Activated CD8-positive, alpha-beta memory T cell treated with anti-CD3 and anti-CD28 coated beads, Interleukin-2, amount 10 ng/mL, durations not matched to agents 7 days and 5 days (primary cell): ENCODE data around the gene IRF4. TPM values are rescaled to one million over a fixed set of nuclear protein-coding genes. Genes with fewer than 3 reads are reported as not detected.

Experiments
- ATAC-seq: fragments of 150-1000 bp; cut with Tn5 transposase; one replicate; pipeline ENCODE4 v1.10.0; 2021; ENCODE audit warnings: moderate library complexity
- CTCF ChIA-PET: fragments of 350-600 bp; sonication (Branson Sonifier 250); formaldehyde crosslinking; loops from one replicate; lab custom pipeline; 2021; ENCODE audit warnings: antibody characterized with exemption; lab: Charles Lee
- DNase-seq: peaks from one replicate; pipeline ENCODE4 v3.0.0-alpha.2; 2020
- H3K27ac Mint-ChIP-seq: one replicate; pipeline ENCODE4 v1.8.0; 2021; ENCODE audit warnings: mild to moderate bottlenecking, mixed read lengths
- H3K27me3 Mint-ChIP-seq: one replicate; pipeline ENCODE4 v1.8.0; 2021; ENCODE audit warnings: mixed read lengths
- H3K36me3 Mint-ChIP-seq: one replicate; pipeline ENCODE4 v1.8.0; 2021; ENCODE audit warnings: mild to moderate bottlenecking, mixed read lengths
- H3K4me1 Mint-ChIP-seq: one replicate; pipeline ENCODE4 v1.8.0; 2021; ENCODE audit warnings: mixed read lengths
- H3K4me3 Mint-ChIP-seq: one replicate; pipeline ENCODE4 v1.8.0; 2021; ENCODE audit warnings: mild to moderate bottlenecking, moderate library complexity, mixed read lengths
- H3K9me3 Mint-ChIP-seq: one replicate; pipeline ENCODE4 v1.8.0; 2022; ENCODE audit warnings: low read depth, mixed read lengths
- total RNA-seq, 2 experiments: library from RNA; stranded (reverse); gene quantifications; one replicate each; pipeline ENCODE4 v1.2.3, GENCODE V29; 2021

The IRF4 gene
- total RNA-seq, 2 experiments from 2014 or later = 184 to 254 TPM

DNA sequence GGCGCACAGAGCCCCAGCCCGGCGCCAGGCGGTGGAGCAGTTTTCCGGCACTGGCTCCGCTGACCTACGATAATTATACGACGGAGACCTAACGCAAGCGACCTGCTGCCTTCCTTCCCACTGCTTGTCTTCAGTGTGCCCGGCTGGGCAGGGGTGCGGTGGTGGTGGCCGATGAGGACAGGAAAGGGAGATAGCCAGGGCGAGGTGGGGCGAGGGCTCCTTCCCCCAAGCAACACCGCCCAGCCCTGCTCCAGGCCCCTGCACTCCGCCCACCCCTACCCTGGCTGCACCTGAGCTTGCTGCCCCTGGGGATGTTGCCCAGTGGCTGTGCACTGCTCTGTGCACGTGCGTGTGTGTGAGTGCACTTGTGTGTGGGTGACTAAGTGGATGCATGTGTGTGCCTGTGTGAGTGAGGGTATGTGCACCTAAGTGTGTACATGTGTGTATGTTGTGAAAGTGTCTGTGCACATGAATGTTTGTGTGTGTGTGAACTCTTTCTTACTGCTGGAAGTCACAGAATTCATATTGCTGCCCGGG is 42.6 kb upstream of the IRF4 start:
- no peak for DNase-seq
- no peaks in the 10 kb centered on the region for H3K9me3 Mint-ChIP-seq
- no peak overlapping the region for H3K27ac Mint-ChIP-seq
- H3K27me3 Mint-ChIP-seq = no peaks in the 10 kb centered on the region
- no peak overlapping the region for H3K4me3 Mint-ChIP-seq
- H3K36me3 Mint-ChIP-seq = peaks cover 11% of the 10 kb centered on the region
- CTCF ChIA-PET = interaction anchor here (1.2 to 1.5 kb wide), 2 partner anchors 24 to 160 kb away, joined by 3 to 4 read pairs; no protein-coding TSS in a partner anchor
- no peak for ATAC-seq
- peaks cover 10% of the 10 kb centered on the region for H3K4me1 Mint-ChIP-seq

- ATAC-seq = no peak
- H3K9me3 Mint-ChIP-seq = no peaks in the 10 kb centered on the region
- H3K4me1 Mint-ChIP-seq = peaks cover 7% of the 10 kb centered on the region
- no peak for DNase-seq
- H3K4me3 Mint-ChIP-seq = no peak overlapping the region
- CTCF ChIA-PET = interaction anchor here (1.2 to 1.6 kb wide), 4 partner anchors 12 to 161 kb away, joined by 3 to 4 read pairs (median 4); no protein-coding TSS in a partner anchor
- H3K27me3 Mint-ChIP-seq = no peaks in the 10 kb centered on the region
- H3K27ac Mint-ChIP-seq = no peak overlapping the region
- H3K36me3 Mint-ChIP-seq = peaks cover 10% of the 10 kb centered on the region
Observed at GRCh38 chr6:349491-349921, 42.0 kb upstream of the IRF4 start.

DNA sequence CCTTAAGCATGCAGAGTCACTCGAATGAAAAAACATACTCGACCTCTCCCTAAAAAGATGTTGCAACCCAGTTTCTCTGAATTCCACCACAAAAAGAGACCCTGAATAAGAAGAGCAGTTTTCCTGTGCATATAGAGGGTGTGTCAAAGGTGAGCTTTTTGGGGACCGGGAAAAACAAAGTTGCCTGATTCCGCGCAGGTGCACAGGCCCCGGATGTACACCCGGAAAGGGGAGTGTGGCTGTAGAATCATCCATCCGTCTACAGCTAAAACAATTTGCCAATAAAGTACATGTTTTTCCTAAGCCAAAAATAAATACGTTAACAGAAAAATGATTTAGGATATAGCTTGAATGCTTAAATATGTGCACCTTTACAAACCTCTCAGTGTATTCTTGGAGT is 41.2 kb upstream of the IRF4 start:
- Mint-ChIP-seq H3K27ac (no peak overlapping the region), H3K9me3 (no peaks in the 10 kb centered on the region), H3K4me3 (no peak overlapping the region), H3K4me1 (peaks cover 2% of the 10 kb centered on the region), H3K27me3 (no peaks in the 10 kb centered on the region), H3K36me3 (peaks cover 10% of the 10 kb centered on the region)
- DNase-seq = no peak
- CTCF ChIA-PET = interaction anchor here (1.3 to 1.6 kb wide), 5 partner anchors 8 to 22 kb away, joined by 3 to 4 read pairs (median 4); no protein-coding TSS in a partner anchor
- no peak for ATAC-seq

DNA sequence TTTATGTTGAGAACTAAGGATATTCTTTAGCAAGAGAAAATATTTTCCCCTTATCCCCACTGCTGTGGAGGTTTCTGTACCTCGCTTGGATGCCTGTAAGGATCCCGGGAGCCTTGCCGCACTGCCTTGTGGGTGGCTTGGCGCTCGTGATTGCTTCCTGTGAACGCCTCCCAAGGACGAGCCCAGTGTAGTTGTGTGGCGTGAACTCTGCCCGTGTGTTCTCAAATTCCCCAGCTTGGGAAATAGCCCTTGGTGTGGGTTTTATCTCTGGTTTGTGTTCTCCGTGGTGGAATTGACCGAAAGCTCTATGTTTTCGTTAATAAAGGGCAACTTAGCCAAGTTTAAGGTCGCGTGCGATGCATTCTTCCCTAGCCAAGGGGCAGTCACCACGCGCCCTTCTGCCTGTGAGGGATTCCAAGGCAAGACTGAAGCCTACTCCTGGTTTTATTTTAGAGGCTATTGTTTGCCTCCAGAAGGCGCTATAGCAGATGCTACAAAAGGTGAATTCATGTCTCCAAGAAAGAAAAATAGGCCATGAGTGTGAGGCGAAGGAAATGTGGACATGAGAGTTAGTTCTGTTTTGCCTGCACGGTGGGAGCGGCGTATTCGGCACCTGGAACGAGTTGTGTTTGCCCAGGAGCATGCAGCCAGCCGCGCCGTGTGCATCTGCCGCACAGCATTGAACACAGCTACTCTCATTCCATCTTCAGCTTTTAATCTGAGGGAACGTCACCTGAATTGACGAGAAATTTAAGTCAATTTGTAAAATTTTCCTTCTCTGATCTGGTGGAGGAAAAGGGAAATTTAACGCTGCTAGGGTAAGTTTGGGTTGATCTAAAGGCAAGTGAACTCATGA is 40.3 kb upstream of the IRF4 start:
- peaks cover 6% of the 10 kb centered on the region for H3K36me3 Mint-ChIP-seq

DNA sequence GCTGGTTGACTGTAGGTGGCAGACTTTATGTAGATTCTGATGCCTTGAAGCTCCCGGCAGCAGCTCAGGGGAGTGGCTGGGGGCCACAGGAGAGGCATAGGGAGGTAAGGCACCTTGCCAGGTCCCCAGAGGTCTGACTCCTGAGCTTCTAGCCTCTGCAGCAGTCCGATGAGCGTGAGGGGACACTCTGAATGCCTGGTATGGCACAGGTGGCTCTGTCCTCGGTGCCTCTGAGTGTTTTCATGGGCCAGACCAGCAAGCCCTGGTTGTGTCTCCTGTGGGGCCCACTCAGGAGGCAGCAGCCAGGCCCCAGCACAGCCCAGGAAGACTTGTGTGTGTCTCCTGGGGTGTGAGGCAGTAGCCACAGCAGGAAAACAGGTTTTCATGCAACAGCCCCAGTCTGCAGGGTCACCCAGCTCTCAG is 39.7 kb upstream of the IRF4 start:
- Mint-ChIP-seq H3K27me3 (no peaks in the 10 kb centered on the region), H3K4me1 (peaks cover 2% of the 10 kb centered on the region), H3K27ac (no peak overlapping the region), H3K9me3 (no peaks in the 10 kb centered on the region), H3K36me3 (peaks cover 5% of the 10 kb centered on the region), H3K4me3 (no peak overlapping the region)
- CTCF ChIA-PET = interaction anchor here (0.9 to 1.6 kb wide), 2 partner anchors 10 to 42 kb away, joined by 3 to 4 read pairs; no protein-coding TSS in a partner anchor
- no peak for DNase-seq
- ATAC-seq = no peak

More for the DNA sequence above, 40.3 kb upstream of the IRF4 start:
- Mint-ChIP-seq H3K27ac (no peak overlapping the region), H3K27me3 (no peaks in the 10 kb centered on the region), H3K4me1 (peaks cover 2% of the 10 kb centered on the region), H3K9me3 (no peaks in the 10 kb centered on the region), H3K4me3 (no peak overlapping the region)
- CTCF ChIA-PET = interaction anchor here (0.9 to 1.6 kb wide), 5 partner anchors 9 to 42 kb away, joined by 3 to 4 read pairs (median 3); no protein-coding TSS in a partner anchor
- DNase-seq (no peak), ATAC-seq (no peak)

DNA sequence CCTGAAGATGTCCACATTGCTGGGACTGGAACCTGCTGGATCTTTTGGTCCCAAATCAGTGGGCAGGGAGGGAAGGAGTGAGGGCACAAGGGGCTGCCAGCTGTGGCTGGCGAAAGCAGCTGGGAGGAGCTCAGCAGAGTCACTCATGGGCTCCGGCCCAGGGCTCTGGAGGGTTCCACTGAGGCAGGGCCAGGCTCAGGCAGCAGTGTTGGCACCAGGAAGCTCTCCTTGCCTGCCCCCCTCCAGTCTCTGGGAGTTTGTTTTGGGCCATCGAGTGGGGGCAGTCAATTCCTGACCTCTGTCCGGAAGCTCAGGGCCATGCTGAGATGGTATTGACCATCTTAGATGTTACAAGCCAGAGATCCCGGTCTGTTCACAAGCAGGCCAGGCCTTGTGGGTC is 39.1 kb upstream of the IRF4 start:
- Mint-ChIP-seq H3K9me3 (no peaks in the 10 kb centered on the region), H3K4me3 (no peak overlapping the region), H3K27me3 (no peaks in the 10 kb centered on the region), H3K27ac (no peak overlapping the region), H3K4me1 (peaks cover 2% of the 10 kb centered on the region), H3K36me3 (peaks cover 5% of the 10 kb centered on the region)
- DNase-seq (no peak), ATAC-seq (no peak)
- CTCF ChIA-PET = no interaction called here

DNA sequence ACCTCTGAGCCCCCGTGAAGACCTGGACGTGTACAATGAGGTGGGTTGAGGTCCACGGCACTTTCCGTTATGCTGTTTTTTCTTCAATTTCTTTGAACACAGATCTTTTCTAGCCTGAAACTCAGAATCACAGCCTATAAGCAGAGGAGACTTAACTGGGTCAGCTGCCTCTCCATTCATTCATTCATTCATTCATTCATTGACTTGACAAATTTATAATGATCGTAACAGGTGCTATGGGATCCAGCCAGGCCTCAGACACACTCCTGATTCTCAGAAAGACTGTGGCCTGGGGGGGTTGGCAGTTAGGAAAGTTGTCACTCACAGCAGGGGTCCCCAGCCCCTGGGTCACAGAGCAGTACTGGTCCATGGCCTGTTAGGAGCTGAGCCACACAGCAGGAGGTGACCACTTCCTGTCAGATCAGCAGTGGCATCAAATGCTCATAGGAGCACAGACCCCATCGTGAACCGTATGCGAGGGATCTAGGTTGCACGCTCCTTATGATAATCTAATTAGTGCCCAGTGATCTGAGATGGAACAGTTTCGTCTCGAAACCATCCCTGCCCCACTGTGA is 38.6 kb upstream of the IRF4 start:
- Mint-ChIP-seq H3K9me3 (no peaks in the 10 kb centered on the region), H3K4me1 (peaks cover 2% of the 10 kb centered on the region), H3K36me3 (peaks cover 5% of the 10 kb centered on the region), H3K27me3 (no peaks in the 10 kb centered on the region), H3K4me3 (no peak overlapping the region), H3K27ac (no peak overlapping the region)
- no peak for ATAC-seq
- CTCF ChIA-PET = interaction anchor here (0.7 kb wide), 1 partner anchor 43 kb away, joined by 3 read pairs; no protein-coding TSS in a partner anchor
- no peak for DNase-seq

GRCh38 chr6:353642-354614 is 37.6 kb upstream of the IRF4 start:
- Mint-ChIP-seq H3K9me3 (no peaks in the 10 kb centered on the region), H3K27ac (no peak overlapping the region), H3K4me1 (peaks cover 2% of the 10 kb centered on the region), H3K36me3 (peaks cover 5% of the 10 kb centered on the region), H3K4me3 (no peak overlapping the region), H3K27me3 (no peaks in the 10 kb centered on the region)
- no peak for ATAC-seq
- CTCF ChIA-PET = interaction anchor here (0.7 kb wide), 1 partner anchor 44 kb away, joined by 3 read pairs; no protein-coding TSS in a partner anchor
- no peak for DNase-seq

DNA sequence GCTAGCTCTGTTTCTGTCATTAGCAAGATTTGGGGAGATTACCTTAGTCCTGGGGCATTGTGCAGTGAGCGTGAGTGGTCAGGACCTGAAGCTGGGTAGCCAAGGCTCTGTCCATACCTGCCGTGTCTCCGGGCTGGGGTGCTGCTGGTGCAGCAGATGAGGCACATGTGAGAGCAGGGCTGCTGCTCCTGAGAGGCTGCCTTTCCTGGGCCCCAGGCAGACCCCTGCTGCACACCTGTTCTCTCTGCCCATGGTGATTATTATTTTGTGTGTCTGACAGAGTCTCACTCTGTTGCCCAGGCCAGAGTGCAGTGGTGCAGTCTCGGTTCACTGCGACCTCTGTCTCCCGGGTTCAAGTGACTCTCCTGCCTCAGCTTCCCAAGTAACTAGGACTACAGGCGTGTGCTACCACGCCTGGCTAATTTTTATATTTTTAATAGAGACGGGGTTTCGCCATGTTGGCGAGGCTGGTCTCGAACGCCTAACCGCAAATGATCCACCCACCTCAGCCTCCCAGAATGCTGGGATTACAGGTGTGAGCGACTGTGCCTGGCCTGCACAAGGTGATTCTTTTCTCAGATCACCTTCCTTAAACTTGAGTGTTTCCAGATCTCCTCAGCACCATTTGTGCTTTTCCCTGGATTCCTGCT is 36.8 kb upstream of the IRF4 start:
- no peaks in the 10 kb centered on the region for H3K27me3 Mint-ChIP-seq
- no peak overlapping the region for H3K27ac Mint-ChIP-seq
- peaks cover 2% of the 10 kb centered on the region for H3K36me3 Mint-ChIP-seq
- CTCF ChIA-PET = no interaction called here
- H3K4me1 Mint-ChIP-seq = peaks cover 2% of the 10 kb centered on the region
- ATAC-seq (no peak), DNase-seq (no peak)
- no peaks in the 10 kb centered on the region for H3K9me3 Mint-ChIP-seq
- H3K4me3 Mint-ChIP-seq = no peak overlapping the region

- no peaks in the 10 kb centered on the region for H3K9me3 Mint-ChIP-seq
- no peaks in the 10 kb centered on the region for H3K36me3 Mint-ChIP-seq
- CTCF ChIA-PET = interaction anchor here (1.0 to 1.1 kb wide), 2 partner anchors 11 to 199 kb away, joined by 3 read pairs; no protein-coding TSS in a partner anchor
- no peaks in the 10 kb centered on the region for H3K27me3 Mint-ChIP-seq
- no peak overlapping the region for H3K4me3 Mint-ChIP-seq
- no peak for ATAC-seq
- DNase-seq = no peak
- peaks cover 2% of the 10 kb centered on the region for H3K4me1 Mint-ChIP-seq
- H3K27ac Mint-ChIP-seq = no peak overlapping the region
Observed at GRCh38 chr6:355373-356208, 36.0 kb upstream of the IRF4 start.

GRCh38 chr6:356828-357251 is 34.7 kb upstream of the IRF4 start:
- CTCF ChIA-PET = interaction anchor here (1.0 kb wide), 1 partner anchor 12 kb away, joined by 3 read pairs; no protein-coding TSS in a partner anchor
- Mint-ChIP-seq H3K27me3 (no peaks in the 10 kb centered on the region), H3K36me3 (no peaks in the 10 kb centered on the region), H3K4me3 (no peak overlapping the region), H3K4me1 (peaks cover 2% of the 10 kb centered on the region), H3K27ac (no peak overlapping the region), H3K9me3 (no peaks in the 10 kb centered on the region)
- ATAC-seq = no peak
- no peak for DNase-seq
